Fibroblast of lung (primary cell): Measurements from ENCODE around the gene ST8SIA6.

Experiments used
- CTCF ChIP-seq, 2 donors: IDR thresholded peaks in 1 of 2; conservative IDR thresholded peaks in 1 of 2; 1 replicate in 1 of 2; 2 replicates in 1 of 2; pipeline ENCODE4 v1.5.1; 2011 to 2012; ENCODE audit warnings: low read length in 2 of 2, control low read depth in 1 of 2, inconsistent platforms in 1 of 2, low read depth in 1 of 2, mild to moderate bottlenecking in 1 of 2
- EZH2 ChIP-seq: IDR thresholded peaks from 2 replicates; pipeline ENCODE4 v1.5.1; 2012; ENCODE audit warnings: low read length, control low read depth, mild to moderate bottlenecking; ENCODE audit errors: missing control alignments

GRCh38 chr10:17407047-17407446 is 47.3 kb downstream of the ST8SIA6 start:
- no peak for TF ChIP-seq CTCF (conservative IDR thresholded peaks at IDR 0.05 in 1 of 2, IDR thresholded peaks at IDR 0.05 in 1 of 2; ENCODE audit: low read depth in 1 of 2, low read length in 2 of 2)
- no peak for TF ChIP-seq EZH2
